GM23248 (cell line): ENCODE results near the gene BCAS4.

Source experiments
- EZH2 ChIP-seq: fragments of 200-600 bp; sonication (generic); IDR thresholded peaks from 2 replicates; pipeline ENCODE4 v1.6.1; 2018; ENCODE audit warnings: antibody characterized with exemption, mild to moderate bottlenecking; ENCODE audit not compliant: insufficient read depth, poor library complexity, severe bottlenecking
- EZH2phosphoT487 ChIP-seq: fragments of 200-600 bp; sonication (generic); IDR thresholded peaks from 2 replicates; pipeline ENCODE4 v1.6.1; 2018; ENCODE audit warnings: antibody characterized with exemption, moderate library complexity, mild to moderate bottlenecking, low read depth; ENCODE audit not compliant: insufficient read depth

GRCh38 chr20:50774515-50774914, 20.3 kb upstream of the BCAS4 start:
- TF ChIP-seq EZH2phosphoT487 (no peak), EZH2 (no peak)
